HG03280 (cell line): ENCODE results near the gene JPH3.
"Not testable (repeated sequence)": the region's sequence is repeated elsewhere in the genome, so short reads cannot be mapped to it uniquely, and the experiment has no call there.

ENCODE experiments used
- ATAC-seq: cut with Tn5 transposase; IDR thresholded peaks from one replicate; pipeline ENCODE4 v1.9.1; 2021; ENCODE audit warnings: mild to moderate bottlenecking, moderate library complexity; ENCODE audit not compliant: unreplicated experiment

Gene JPH3

DNA sequence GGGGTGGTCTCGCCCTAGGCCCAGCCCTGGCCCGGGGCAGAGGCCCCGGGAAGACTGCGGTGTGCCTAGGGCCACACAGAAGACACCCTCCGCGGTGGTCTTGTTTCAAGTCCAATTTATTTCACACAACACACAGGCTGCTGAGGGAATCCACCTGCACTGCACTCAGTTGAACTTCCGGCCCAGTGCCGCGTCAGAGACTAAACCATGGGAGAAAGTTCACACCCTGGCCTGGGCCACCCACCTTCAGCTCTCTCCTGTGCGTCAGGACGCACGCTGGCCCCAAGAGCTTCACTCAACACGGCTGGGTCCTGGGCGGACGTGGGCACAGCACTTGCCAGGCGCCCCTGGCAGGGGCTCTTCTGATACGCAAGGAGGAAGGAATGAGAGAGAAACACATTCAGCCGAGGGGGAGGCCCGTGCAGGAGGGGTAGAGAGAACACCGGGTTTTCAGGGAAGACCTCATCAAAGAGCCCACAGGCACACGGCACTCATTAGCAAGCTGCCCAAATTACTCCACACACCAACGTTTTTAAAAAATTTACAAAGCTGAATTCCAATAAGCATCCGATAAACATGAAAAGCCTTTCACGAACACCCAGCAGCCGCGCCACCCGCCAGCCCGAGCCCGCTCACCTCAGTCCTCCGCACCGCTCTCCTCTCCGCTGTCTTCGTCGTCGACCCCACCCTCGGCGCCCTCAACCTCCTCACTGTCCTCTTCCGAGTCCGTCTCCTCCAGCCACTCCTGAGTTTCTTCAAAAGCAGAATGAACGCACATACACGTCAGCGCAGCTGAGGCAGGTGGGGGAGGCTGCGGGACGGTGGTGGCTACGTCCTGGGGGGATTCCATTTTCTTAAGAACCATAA, 105.6 kb downstream of the JPH3 start:
- ATAC-seq, result no peak

- no peak for ATAC-seq
Observed at GRCh38 chr16:87708881-87709638, 106.8 kb downstream of the JPH3 start.

DNA sequence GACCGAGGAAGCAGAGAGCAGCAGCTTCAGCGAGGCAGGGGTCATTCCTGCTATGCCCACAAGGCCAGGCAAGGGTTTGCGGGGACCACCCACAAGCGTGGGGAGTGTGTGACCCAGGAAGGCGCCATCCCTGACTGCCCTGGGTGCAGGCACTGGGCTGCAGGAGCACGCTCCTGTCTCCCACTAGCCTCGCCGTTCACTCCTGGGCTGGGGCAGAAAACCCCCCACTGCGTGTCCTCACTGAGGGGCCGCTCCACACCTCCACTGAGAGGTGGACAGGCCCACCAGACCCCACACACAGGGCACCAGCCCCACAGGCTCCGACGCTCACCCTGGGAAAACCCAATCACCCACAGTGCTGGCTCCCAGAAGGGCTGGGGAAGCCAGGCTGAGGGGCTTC, 107.4 kb downstream of the JPH3 start:
- no peak for ATAC-seq

- no peak for ATAC-seq
Observed at GRCh38 chr16:87710887-87711286, 108.6 kb downstream of the JPH3 start.

GRCh38 chr16:87712184-87712762, 110.0 kb downstream of the JPH3 start:
- no peak for ATAC-seq

DNA sequence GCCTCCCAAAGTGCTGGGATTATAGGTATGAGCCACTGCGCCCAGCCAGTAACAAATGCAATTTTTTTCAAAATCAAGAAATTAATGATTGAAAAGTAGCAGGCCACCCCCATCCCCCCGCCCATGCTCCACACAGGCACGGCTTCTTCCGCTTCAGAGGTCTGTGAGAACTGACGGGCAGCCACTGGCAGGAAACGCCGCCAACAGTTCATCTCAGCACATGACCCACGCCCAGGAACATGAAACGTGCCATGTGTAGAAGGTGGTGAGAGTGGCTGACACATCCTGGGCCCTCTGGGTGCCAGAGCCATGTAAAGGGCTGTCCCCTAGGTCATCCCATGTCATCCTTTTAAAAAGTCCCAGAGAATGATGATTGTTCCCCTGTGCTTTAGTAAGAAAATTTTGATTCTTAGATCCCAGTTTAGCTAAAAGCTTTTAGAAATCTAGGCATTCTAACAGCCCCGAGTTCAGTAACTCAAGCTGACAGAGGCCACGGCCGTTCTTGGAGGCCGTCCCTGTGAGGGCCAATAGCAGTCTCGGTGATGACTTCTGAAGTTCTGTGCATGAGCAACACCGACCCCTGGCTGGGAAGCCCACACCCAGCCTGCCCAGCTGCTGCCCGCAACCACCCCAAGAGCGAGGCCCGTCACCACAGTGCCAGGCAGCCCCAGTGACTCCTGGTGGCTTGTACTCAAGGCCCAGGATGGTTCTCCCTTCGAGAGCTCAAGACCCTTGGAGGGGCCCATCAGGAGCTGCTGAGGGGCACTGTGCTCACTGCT, 111.3 kb downstream of the JPH3 start:
- no peak for ATAC-seq

- ATAC-seq, result no peak
Observed at GRCh38 chr16:87715231-87715630, 112.9 kb downstream of the JPH3 start.

- ATAC-seq, result no peak
Observed at GRCh38 chr16:87715658-87716057, 113.3 kb downstream of the JPH3 start.

- ATAC-seq, result not testable (repeated sequence)
Observed at GRCh38 chr16:87718831-87719230, 116.5 kb downstream of the JPH3 start.

DNA sequence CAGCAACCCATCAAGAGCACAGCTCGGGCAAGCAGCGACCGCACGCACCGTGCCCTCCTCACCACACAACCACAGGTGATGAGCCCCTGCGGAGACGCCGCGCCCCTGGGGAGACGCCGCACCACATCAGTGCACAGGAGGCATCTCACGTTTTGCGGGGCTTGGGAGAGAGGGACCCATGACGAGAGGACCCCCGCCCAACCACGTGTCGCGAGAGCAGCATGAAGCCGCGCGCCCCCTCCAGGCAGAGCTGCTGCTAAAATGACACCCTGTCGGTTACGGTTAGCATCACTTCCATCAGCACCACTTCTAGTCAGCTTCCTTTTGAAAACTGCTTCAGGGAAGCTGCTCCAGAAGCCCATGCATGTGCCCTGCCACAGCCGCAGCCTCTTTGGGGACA, 118.1 kb downstream of the JPH3 start:
- no peak for ATAC-seq

- no peak for ATAC-seq
Observed at GRCh38 chr16:87721622-87722585, 119.6 kb downstream of the JPH3 start.

GRCh38 chr16:87722590-87723225, 120.4 kb downstream of the JPH3 start:
- ATAC-seq, result no peak

- no peak for ATAC-seq
Observed at GRCh38 chr16:87723226-87723623, 120.9 kb downstream of the JPH3 start.

DNA sequence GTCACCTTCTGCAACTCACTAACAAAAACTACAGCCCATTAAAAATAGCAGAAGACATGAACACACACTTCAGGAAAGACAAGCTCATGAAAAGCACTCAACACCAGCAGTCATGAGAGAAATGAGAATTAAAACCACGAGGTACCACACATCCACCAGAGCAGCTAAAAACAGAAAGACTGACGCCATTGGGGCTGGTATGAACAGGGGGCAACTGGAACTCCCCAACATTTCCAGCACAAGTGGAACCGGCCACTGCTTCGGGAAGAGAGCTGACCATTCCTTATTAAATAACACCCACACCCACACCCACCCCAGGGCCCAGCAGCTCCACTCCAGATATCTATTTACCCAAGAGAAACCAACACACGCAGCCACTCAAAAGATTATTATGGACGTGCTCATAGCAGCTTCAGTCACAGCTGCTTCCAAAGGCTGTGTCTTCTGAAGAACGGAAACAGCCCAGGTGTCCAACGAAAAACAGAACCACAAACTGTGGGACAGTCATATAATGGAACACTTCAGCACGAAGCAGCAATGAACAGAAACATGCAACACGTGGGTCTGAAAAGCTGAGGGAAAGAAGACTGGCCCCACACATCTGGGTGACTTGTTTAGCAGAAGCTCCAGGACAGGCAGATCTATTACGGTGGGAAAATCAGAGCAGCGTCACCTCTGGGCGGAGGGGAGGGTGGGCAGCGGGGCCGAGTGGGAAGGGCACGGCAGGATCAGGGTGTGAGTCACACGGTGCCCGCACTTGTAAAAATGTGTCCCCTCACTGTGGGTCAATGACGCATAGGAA, 122.4 kb downstream of the JPH3 start:
- ATAC-seq, result no peak

DNA sequence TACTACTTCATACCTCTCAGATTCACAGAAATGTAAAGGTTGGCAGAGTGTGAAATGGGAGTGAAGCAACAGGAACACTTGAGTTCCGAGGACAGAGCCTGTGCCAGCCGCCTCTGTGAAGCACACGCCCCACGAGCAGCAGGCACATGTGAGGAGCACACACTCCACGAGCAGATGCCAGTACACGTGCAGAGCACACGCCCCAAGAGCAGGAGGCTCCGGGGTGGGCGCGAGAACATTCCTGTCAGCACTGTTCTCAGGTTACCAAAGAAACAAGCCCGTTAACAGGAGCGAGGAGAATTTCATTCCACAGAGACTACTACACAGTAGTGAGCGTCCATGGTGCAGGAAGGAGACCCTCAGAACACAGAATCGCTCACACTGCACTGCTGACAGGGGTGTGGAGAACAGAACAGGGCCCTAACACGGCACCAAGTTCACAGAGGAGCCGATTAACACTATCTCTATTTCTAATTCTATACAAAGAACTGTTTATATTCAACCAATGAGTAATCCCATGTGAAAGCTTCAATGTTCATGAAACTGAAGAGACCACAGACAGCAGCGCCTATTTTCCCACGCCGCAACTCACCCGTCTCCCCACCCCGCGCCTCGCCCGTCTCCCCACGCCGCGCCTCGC, 123.4 kb downstream of the JPH3 start:
- no peak for ATAC-seq

- ATAC-seq, result not testable (repeated sequence)
Observed at GRCh38 chr16:87726577-87726976, 124.3 kb downstream of the JPH3 start.

DNA sequence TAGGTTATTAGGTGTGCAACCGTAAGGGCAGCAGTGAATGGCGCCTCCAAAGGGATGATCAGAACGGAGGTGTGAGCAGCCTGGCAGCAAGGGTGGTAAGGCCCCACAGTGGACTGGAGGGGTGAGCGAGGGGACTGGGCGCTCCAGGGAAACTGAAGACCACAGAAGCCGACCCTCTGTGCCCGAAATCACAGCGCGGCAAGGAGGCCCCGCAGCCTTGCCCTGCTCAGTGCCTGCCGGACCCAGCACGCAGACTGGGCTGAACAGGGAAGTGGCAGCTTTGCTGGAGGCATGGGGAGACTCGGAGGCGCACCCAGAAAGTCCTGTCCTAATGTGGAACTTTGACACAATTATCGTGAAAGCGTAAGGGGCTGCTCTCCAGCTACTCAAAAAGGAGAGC, 125.0 kb downstream of the JPH3 start:
- no peak for ATAC-seq

- ATAC-seq, result no peak
Observed at GRCh38 chr16:87728026-87728425, 125.7 kb downstream of the JPH3 start.
